Measurements from ENCODE around the gene RWDD3.

DNA sequence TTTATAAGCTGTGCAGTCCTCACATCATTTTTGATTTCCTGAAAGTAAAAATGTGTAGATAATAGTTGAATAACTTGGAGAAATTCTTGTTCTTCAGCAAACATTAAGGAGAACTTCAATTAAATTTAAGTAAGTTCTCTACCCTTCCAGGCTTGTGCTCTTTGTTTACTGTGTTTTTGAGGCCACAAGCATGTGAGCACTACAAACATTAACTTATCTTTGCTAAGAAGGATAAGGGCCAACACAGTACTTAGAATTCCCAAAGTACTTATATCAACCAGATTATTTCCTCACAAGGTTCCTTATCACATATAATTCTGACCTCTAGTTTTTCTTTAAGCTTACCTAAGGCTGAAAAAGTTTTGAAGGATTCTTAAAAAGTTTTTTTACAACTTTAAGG lies 24.7 kb upstream of the RWDD3 start:
- no peak for TF ChIP-seq HNRNPL (IDR thresholded peaks at IDR 0.05; ENCODE audit: low read depth, low read length)
- TF ChIP-seq ZNF709 (CRISPR knock-in tag; IDR thresholded peaks at IDR 0.05) = no peak
- TF ChIP-seq POLR2AphosphoS5 (IDR thresholded peaks at IDR 0.05; ENCODE audit: low read depth, low read length) = no peak
- no peak for TF ChIP-seq JUN (CRISPR knock-in tag; IDR thresholded peaks at IDR 0.05)
- no peak for TF ChIP-seq STAG1 (CRISPR knock-in tag; IDR thresholded peaks at IDR 0.05)

All from HepG2 (cell line).